OCI-LY3 (cell line): ENCODE results near the gene ATP5MG.

Experiments used
- H2AFZ ChIP-seq: fragments of 200-600, 300-600 bp; shearing (Covaris generic); 2 replicates; pipeline ENCODE4 v1.6.0; 2014; ENCODE audit warnings: antibody characterized with exemption, low read depth, low read length
- H3K27ac ChIP-seq: fragments of 200-600, 300-600 bp; sonication (generic); 2 replicates; pipeline ENCODE4 v1.5.1; 2014; ENCODE audit warnings: mild to moderate bottlenecking, low read length, moderate library complexity, mixed read lengths
- H3K27me3 ChIP-seq: fragments of 200-600, 300-600 bp; sonication (generic); 2 replicates; pipeline ENCODE4 v1.6.1; 2014; ENCODE audit warnings: low read depth, low read length, mixed read lengths
- H3K36me3 ChIP-seq: fragments of 200-600, 300-600 bp; sonication (generic); replicated peaks from 2 replicates; pipeline ENCODE3; 2014; ENCODE audit warnings: low read depth, low read length, mixed read lengths
- H3K4me1 ChIP-seq: fragments of 300-600, 200-600 bp; sonication (generic); 2 replicates; pipeline ENCODE4 v1.6.1; 2014; ENCODE audit warnings: low read length, mixed read lengths
- H3K4me2 ChIP-seq: fragments of 200-600, 300-600 bp; sonication (generic); 2 replicates; pipeline ENCODE4 v1.6.1; 2014; ENCODE audit warnings: low read length, mixed read lengths
- H3K4me3 ChIP-seq: fragments of 300-600, 200-600 bp; sonication (generic); 2 replicates; pipeline ENCODE4 v1.5.1; 2014; ENCODE audit warnings: antibody characterized with exemption, mild to moderate bottlenecking, low read length, moderate library complexity
- H3K79me2 ChIP-seq: fragments of 300-600, 200-600 bp; shearing (Covaris generic); 2 replicates; pipeline ENCODE4 v1.6.1; 2014; ENCODE audit warnings: mild to moderate bottlenecking, low read length, mixed read lengths
- H3K9ac ChIP-seq: fragments of 300-600, 200-600 bp; shearing (Covaris generic); 2 replicates; pipeline ENCODE4 v1.6.0; 2014; ENCODE audit warnings: mild to moderate bottlenecking, low read length, moderate library complexity
- H3K9me3 ChIP-seq: fragments of 200-600, 300-600 bp; shearing (Covaris generic); 2 replicates; pipeline ENCODE4 v1.6.1; 2014; ENCODE audit warnings: low read length, mixed read lengths; ENCODE audit not compliant: insufficient read depth
- H4K20me1 ChIP-seq: fragments of 200-600, 300-600 bp; sonication (generic); 2 replicates; pipeline ENCODE4 v1.6.1; 2016; ENCODE audit warnings: low read length, mixed read lengths; ENCODE audit not compliant: insufficient read depth
- EZH2phosphoT487 ChIP-seq: fragments of 200-600 bp; shearing (Covaris generic); IDR thresholded peaks from 2 replicates; pipeline ENCODE4 v1.6.1; 2018; ENCODE audit warnings: antibody characterized with exemption, mixed run types, low read depth
- TF ChIP-seq, protein P1 (sequence below): fragments of 200-600, 300-600 bp; sonication (generic); IDR thresholded peaks from 2 replicates; pipeline ENCODE4 v1.5.1; 2014; ENCODE audit warnings: antibody characterized with exemption, low read length, low read depth

The ATP5MG gene

DNA sequence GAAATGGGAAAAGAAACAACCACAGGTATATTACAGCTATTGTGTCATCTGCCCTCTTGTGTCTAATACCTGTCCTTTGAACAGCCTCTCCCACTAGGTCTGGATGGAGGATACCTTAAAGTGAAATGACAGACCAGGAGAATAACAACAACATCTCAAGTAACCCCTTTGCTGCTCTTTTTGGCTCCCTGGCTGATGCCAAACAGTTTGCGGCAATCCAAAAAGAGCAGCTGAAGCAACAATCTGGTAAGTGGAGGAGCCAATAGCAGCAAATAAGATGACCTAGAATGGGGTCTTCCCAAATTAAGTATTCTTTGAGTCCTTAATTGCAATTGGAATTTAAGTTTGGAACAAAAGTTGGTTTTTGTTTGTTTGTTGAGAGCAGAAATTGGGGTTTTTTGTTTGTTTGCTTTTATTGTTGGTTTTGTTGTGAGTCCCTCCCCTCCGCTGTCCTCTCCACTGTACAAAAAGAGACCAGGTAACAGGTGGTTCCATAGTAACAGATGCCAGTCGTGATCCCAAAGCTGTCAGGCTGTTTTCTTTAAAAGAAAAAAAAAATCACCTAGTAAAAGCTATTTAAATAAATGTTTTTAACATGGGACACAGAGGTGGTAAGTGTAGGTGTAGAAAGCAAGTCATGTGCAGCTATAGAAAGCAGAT is 36.3 kb upstream of the ATP5MG start:
- Histone ChIP-seq H3K27ac (no peak overlapping the region), H3K4me2 (no peak overlapping the region), H3K79me2 (peaks cover 40% of the 10 kb centered on the region), H3K27me3 (no peaks in the 10 kb centered on the region), H2AFZ (no peak overlapping the region), H3K9ac (no peak overlapping the region), H3K4me1 (peaks cover 8% of the 10 kb centered on the region; the same call in 1 of the 2 replicates), H3K9me3 (no peaks in the 10 kb centered on the region), H3K4me3 (no peak overlapping the region), H4K20me1 (no peaks in the 10 kb centered on the region), H3K36me3 (peaks cover 21% of the 10 kb centered on the region)
- TF ChIP-seq EZH2phosphoT487: no peak
- TF ChIP-seq, protein P1, sequence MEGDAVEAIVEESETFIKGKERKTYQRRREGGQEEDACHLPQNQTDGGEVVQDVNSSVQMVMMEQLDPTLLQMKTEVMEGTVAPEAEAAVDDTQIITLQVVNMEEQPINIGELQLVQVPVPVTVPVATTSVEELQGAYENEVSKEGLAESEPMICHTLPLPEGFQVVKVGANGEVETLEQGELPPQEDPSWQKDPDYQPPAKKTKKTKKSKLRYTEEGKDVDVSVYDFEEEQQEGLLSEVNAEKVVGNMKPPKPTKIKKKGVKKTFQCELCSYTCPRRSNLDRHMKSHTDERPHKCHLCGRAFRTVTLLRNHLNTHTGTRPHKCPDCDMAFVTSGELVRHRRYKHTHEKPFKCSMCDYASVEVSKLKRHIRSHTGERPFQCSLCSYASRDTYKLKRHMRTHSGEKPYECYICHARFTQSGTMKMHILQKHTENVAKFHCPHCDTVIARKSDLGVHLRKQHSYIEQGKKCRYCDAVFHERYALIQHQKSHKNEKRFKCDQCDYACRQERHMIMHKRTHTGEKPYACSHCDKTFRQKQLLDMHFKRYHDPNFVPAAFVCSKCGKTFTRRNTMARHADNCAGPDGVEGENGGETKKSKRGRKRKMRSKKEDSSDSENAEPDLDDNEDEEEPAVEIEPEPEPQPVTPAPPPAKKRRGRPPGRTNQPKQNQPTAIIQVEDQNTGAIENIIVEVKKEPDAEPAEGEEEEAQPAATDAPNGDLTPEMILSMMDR: no peak

- Histone ChIP-seq H3K4me1 (peaks cover 4% of the 10 kb centered on the region; the same call in 1 of the 2 replicates), H3K27ac (no peak overlapping the region), H3K4me2 (no peak overlapping the region), H3K79me2 (peaks cover 28% of the 10 kb centered on the region), H2AFZ (no peak overlapping the region), H4K20me1 (no peaks in the 10 kb centered on the region), H3K27me3 (no peaks in the 10 kb centered on the region), H3K36me3 (peaks cover 28% of the 10 kb centered on the region), H3K4me3 (no peak overlapping the region), H3K9me3 (no peaks in the 10 kb centered on the region), H3K9ac (no peak overlapping the region)
- TF ChIP-seq EZH2phosphoT487: no peak
- TF ChIP-seq, protein P1: no peak
Observed at GRCh38 chr11:118366287-118366686, 35.1 kb upstream of the ATP5MG start.

- Histone ChIP-seq H2AFZ (no peak overlapping the region), H3K27me3 (no peaks in the 10 kb centered on the region), H3K4me3 (no peak overlapping the region), H3K9me3 (no peaks in the 10 kb centered on the region), H3K79me2 (no peaks in the 10 kb centered on the region), H3K36me3 (peaks cover 56% of the 10 kb centered on the region), H3K4me1 (no peaks in the 10 kb centered on the region), H3K9ac (no peak overlapping the region), H4K20me1 (no peaks in the 10 kb centered on the region), H3K4me2 (no peak overlapping the region), H3K27ac (no peak overlapping the region)
- TF ChIP-seq, protein P1: no peak
- no peak for TF ChIP-seq EZH2phosphoT487
Observed at GRCh38 chr11:118370774-118371173, 30.6 kb upstream of the ATP5MG start.

- no peaks in the 10 kb centered on the region for H3K27me3 ChIP-seq
- H3K27ac ChIP-seq: no peak overlapping the region
- no peaks in the 10 kb centered on the region for H3K79me2 ChIP-seq
- no peak overlapping the region for H3K4me2 ChIP-seq
- no peak overlapping the region for H2AFZ ChIP-seq
- no peak overlapping the region for H3K9ac ChIP-seq
- no peak overlapping the region for H3K4me3 ChIP-seq
- H3K4me1 ChIP-seq: no peaks in the 10 kb centered on the region
- TF ChIP-seq EZH2phosphoT487: no peak
- TF ChIP-seq, protein P1: no peak
- no peaks in the 10 kb centered on the region for H3K9me3 ChIP-seq
- H4K20me1 ChIP-seq: no peaks in the 10 kb centered on the region
- H3K36me3 ChIP-seq: peaks cover 61% of the 10 kb centered on the region
Observed at GRCh38 chr11:118373263-118373662, 28.1 kb upstream of the ATP5MG start.
